ENCODE results near the gene EPG5. TPM values are rescaled to one million over a fixed set of nuclear protein-coding genes. Genes with fewer than 3 reads are reported as not detected.

The EPG5 gene
- total RNA-seq, 4 donors from 2014 or later = 31.3 to 43.8 (median 36.8) TPM

- TF ChIP-seq CTCF (IDR thresholded peaks at IDR 0.05; ENCODE audit: low read depth) = no peak
These were observed 50.8 kb downstream of the EPG5 start for GRCh38 chr18:45916302-45916701.

GRCh38 chr18:45913276-45913675, 53.9 kb downstream of the EPG5 start:
- no peak for TF ChIP-seq CTCF (IDR thresholded peaks at IDR 0.05; ENCODE audit: low read depth)

GRCh38 chr18:45910405-45911023, 56.6 kb downstream of the EPG5 start:
- TF ChIP-seq CTCF (IDR thresholded peaks at IDR 0.05; ENCODE audit: low read depth) = no peak

GRCh38 chr18:45901654-45902210, 65.4 kb downstream of the EPG5 start:
- TF ChIP-seq CTCF (IDR thresholded peaks at IDR 0.05; ENCODE audit: low read depth) = no peak

- TF ChIP-seq CTCF (IDR thresholded peaks at IDR 0.05; ENCODE audit: low read depth) = no peak
These were observed 66.5 kb downstream of the EPG5 start for GRCh38 chr18:45900623-45901022.

- TF ChIP-seq CTCF (IDR thresholded peaks at IDR 0.05; ENCODE audit: low read depth) = no peak
These were observed 70.1 kb downstream of the EPG5 start for GRCh38 chr18:45896991-45897390.

GRCh38 chr18:45896452-45896851, 70.7 kb downstream of the EPG5 start:
- no peak for TF ChIP-seq CTCF (IDR thresholded peaks at IDR 0.05; ENCODE audit: low read depth)

Data from subcutaneous adipose tissue (tissue), 4 donors.